Fibroblast of the aortic adventitia (primary cell): ENCODE results near the gene CACNB1. TPM values are rescaled to one million over a fixed set of nuclear protein-coding genes. Genes with fewer than 3 reads are reported as not detected.

Experiments
- DNase-seq: peaks from one replicate; pipeline ENCODE4 v3.0.0-alpha.2; 2010; ENCODE audit warnings: low read depth
- H3K4me3 ChIP-seq: 2 replicates; pipeline ENCODE4 v1.5.1; 2011; ENCODE audit warnings: low read depth, mild to moderate bottlenecking, control low read depth, low read length, moderate library complexity
- total RNA-seq: library from RNA; depleted of rRNA; stranded (reverse); fragments of >200 nt; gene quantifications from 2 replicates; pipeline ENCODE4 v1.2.3, GENCODE V29; 2012; ENCODE audit warnings: low replicate concordance
- TF ChIP-seq, protein P1 (sequence below): IDR thresholded peaks from 2 replicates; pipeline ENCODE4 v1.5.1; 2011; ENCODE audit warnings: mild to moderate bottlenecking, low read length, control low read depth, inconsistent platforms; ENCODE audit not compliant: insufficient read depth

The CACNB1 gene
- total RNA-seq, 1 donor, result 7.0 TPM

DNA sequence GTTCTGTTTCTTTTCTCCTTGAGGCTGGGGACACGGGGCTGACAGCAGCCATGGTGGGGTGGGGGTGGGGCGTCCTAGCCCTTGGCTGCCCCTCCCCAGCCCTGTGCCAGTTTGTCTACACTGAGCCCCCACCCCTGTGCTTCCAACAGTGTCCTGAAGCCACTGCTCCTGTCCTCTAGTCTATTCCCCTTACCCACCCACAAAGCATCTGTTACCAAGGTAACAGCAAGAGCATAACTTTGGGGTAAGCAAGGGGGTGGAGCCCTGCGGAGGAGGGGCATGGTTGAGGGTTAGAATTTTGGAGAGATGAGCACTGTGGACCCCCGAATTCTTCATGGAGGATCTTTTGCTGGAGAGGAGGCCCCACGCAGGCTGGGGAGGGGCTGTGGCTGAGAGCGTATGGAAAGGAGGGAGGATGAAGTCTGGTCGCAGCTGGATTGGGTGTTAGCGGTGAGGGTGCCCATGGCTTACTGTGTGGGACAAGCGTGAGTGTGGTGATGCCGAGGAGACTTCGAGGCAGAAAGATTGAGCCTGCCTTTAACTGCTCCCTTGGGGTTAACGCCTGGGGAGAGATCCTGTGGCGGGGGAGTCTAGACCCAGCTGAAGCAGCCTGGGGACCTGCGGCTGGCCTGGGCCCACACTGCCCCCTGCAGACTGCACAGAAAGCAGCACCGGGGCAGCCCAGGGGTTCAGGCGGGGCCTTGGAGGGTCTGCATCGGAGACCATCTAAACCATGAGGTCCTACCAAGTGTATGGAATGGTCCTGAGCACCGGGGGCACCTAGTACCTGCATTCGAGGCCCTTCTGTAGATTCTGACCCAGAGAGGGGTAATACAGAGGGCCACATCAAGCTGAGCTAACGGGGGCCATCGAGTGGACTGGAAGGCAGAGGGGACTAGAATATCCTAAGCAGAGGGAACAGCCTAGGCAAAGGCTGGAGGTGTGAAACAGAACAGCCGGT, 34.4 kb upstream of the CACNB1 start:
- peak; percentile 27 for DNase-seq
- H3K4me3 ChIP-seq, result no peak overlapping the region
- TF ChIP-seq, protein P1, sequence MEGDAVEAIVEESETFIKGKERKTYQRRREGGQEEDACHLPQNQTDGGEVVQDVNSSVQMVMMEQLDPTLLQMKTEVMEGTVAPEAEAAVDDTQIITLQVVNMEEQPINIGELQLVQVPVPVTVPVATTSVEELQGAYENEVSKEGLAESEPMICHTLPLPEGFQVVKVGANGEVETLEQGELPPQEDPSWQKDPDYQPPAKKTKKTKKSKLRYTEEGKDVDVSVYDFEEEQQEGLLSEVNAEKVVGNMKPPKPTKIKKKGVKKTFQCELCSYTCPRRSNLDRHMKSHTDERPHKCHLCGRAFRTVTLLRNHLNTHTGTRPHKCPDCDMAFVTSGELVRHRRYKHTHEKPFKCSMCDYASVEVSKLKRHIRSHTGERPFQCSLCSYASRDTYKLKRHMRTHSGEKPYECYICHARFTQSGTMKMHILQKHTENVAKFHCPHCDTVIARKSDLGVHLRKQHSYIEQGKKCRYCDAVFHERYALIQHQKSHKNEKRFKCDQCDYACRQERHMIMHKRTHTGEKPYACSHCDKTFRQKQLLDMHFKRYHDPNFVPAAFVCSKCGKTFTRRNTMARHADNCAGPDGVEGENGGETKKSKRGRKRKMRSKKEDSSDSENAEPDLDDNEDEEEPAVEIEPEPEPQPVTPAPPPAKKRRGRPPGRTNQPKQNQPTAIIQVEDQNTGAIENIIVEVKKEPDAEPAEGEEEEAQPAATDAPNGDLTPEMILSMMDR, result peak; percentile 76

DNA sequence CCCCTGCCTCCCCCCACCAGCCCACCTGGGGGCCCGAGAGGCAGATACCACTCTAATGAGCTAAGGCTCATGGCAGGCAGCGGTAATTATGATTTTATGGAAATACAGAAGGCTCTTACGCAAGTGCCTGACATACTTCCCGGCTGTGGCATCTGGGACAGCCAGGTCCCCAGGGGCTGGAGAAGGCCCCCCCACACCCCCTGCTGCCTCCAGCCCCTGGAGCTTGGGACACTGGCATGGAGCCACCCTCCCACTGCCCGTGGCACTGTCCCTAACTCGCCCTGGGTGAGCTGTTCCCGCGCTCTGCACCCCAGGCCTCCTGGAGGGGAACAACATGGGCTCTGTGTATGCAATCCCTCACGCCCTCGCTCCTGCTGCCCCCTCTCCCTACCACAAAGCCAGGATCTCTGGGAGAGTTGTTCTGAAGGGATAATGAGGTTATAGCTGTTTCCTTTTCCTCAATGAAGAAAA, 33.7 kb upstream of the CACNB1 start:
- DNase-seq, result no peak
- TF ChIP-seq, protein P1, result no peak
- no peak overlapping the region for H3K4me3 ChIP-seq

DNA sequence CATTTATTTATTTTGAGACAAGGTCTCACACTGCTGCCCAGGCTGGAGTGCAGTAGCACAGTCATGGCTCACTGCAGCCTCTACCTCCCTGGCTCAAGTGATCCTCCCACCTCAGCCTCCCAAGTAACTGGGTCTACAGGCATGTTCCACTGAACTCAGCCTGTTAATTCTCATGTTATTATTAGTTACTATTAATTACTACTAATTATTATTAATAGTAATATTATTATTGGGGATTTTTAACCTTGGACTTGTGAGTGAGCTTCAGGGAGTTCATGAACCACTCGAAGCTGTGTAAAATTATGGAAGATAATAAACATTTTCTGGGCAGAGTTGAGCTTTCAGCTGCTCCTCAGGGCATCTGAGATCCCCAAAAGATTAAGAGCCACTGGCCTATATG, 32.9 kb upstream of the CACNB1 start:
- no peak overlapping the region for H3K4me3 ChIP-seq
- DNase-seq, result no peak
- TF ChIP-seq, protein P1, result no peak

DNA sequence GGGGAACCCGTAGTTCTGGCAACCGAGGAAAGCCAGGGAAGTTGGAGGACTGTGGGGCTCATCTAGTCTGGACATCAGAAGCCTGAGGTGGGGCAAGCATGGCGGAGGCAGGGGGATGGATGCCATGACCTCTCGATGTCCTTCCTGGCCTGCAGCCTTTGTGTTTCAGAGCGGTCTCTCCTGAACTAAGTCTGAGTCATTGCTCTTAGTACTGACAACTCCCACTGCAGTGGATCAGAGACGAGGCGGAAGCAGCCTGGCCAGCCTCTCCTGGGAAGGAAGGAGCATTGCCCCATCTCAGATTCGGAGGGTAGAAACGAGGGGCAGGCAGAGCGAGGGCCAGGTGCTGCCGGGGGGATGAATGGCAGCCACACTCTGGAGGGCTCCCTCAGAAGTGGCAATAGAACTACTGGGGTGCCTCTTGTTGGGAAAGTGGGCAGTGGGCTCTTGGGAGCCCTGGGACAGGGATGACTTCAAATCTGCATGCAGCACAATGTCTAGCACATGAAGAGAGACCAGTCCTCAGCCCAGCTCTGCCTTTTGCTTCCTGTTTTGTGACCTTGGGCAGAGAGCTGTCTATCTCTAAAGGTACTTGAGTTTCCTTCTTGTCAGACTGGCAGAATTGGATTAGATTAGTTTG, 31.9 kb upstream of the CACNB1 start:
- DNase-seq, result peak; percentile 73

DNA sequence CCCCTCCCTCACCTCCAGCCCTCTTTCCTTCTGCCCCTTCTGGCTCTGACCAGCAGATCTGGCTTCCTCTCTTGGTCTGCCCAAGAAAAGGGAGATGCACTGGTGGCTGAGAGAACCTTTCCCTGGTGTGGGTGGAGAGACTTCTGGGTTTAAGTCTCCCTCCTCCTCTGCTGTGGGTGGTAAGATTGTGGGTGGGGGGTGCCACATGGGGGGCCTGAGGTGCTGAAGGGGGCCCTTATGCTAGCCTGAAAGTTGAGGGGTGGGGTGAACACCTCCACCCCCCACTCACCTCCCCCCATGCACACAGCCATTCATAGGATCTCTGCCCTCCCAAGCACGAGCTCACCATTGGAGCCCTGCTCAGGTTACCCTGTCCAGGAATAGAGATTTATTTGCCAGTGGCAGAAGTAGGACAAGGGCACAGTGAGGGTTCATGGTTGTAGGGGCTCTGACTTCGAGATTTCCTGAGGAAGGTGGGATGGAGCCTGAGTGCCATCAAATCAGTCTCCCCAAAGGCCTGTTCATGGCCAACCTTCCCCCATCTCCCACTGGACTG, 30.0 kb upstream of the CACNB1 start:
- H3K4me3 ChIP-seq, result no peak overlapping the region
- TF ChIP-seq, protein P1, result no peak
- no peak for DNase-seq

More for the DNA sequence above, 31.9 kb upstream of the CACNB1 start:
- H3K4me3 ChIP-seq, result no peak overlapping the region
- TF ChIP-seq, protein P1, result no peak

DNA sequence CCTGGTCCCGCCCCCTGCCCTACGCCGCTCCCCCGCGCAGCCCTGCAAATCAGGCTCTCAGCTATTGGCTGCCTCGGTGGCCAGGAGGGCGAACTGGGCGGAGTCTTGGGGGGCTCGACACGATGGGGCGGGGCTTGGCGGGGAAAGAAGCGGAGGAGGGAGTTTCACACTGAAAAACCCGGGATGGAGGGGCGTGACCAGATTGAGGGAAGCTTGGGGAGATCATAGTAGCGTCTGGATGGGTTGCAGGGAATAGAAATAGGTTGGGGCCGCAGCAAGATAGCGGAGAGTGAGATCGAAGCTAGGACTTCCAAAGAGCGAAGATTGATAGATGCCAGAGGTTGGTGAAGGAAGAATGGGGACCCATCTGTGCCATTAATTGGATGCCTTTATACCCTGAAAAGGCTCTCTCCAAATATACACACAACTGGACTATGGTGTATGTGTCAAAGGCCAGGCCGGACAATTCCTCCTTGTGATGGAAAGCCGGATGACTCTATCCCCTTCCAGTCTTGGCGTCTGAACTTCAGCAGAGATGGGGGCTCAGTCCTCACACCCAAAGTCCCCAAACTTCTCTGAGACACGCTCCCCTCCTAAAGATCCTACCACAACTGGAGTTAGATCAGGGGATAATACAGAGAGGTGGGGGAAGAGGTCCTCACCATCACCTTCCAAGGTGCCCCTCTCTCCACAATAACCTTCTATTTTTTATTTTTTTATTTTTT, 28.7 kb upstream of the CACNB1 start:
- H3K4me3 ChIP-seq, result peak overlapping the region; percentile 48
- TF ChIP-seq, protein P1, result no peak
- DNase-seq, result peak; percentile 40
